WTC11 (cell line): ENCODE results near the gene CLDN19. TPM values are rescaled to one million over a fixed set of nuclear protein-coding genes. Genes with fewer than 3 reads are reported as not detected.

Source experiments
- ATAC-seq: fragments of 200-7000 bp; cut with Tn5 transposase; 2 replicates; pipeline ENCODE4 v1.10.0; 2021; ENCODE audit warnings: mild to moderate bottlenecking, moderate library complexity
- CTCF ChIA-PET: fragments of 300-600 bp; sonication (Branson Sonifier 250); formaldehyde crosslinking; loops from one replicate; lab custom pipeline; 2021; ENCODE audit warnings: antibody characterized with exemption; lab: Charles Lee
- POLR2A ChIA-PET: fragments of 350-600 bp; sonication (Branson Sonifier 250); formaldehyde crosslinking; loops from one replicate; lab custom pipeline; 2021; ENCODE audit warnings: antibody characterized with exemption; lab: Charles Lee
- DNase-seq: peaks from one replicate; pipeline ENCODE4 v3.0.0; 2021; ENCODE audit warnings: low spot score
- H3K27ac Mint-ChIP-seq: 2 replicates; pipeline ENCODE4 v1.8.0; 2021; ENCODE audit warnings: mixed read lengths
- H3K27me3 Mint-ChIP-seq: 2 replicates; pipeline ENCODE4 v1.8.0; 2021; ENCODE audit warnings: low read depth, mild to moderate bottlenecking, moderate library complexity, mixed read lengths
- H3K36me3 Mint-ChIP-seq: 2 replicates; pipeline ENCODE4 v1.8.0; 2021; ENCODE audit warnings: mixed read lengths
- H3K4me1 Mint-ChIP-seq: 2 replicates; pipeline ENCODE4 v1.8.0; 2022; ENCODE audit warnings: mixed read lengths
- H3K4me3 Mint-ChIP-seq: 2 replicates; pipeline ENCODE4 v1.8.0; 2021; ENCODE audit warnings: mild to moderate bottlenecking, moderate library complexity, mixed read lengths
- H3K9me3 Mint-ChIP-seq: 2 replicates; pipeline ENCODE4 v1.8.0; 2021; ENCODE audit warnings: mixed read lengths
- AFF4 ChIP-seq: sonication (generic); formaldehyde crosslinking; IDR thresholded peaks from 2 replicates; pipeline ENCODE4 v1.8.1; 2023; ENCODE audit warnings: mild to moderate bottlenecking, missing genetic modification reagents, borderline replicate concordance
- ATF3 ChIP-seq: sonication (generic); formaldehyde crosslinking; conservative IDR thresholded peaks from 2 replicates; pipeline ENCODE4 v1.8.1; 2022; ENCODE audit warnings: mild to moderate bottlenecking, missing genetic modification reagents
- CTCF ChIP-seq: fragments of 200-600 bp; IDR thresholded peaks from 2 replicates; pipeline ENCODE4 v1.8.0; 2022; ENCODE audit warnings: antibody characterized with exemption
- ERG ChIP-seq: fragments of 250-450 bp; sonication (Bioruptor Pico); IDR thresholded peaks from 2 replicates; pipeline ENCODE4 v1.8.0; 2021; ENCODE audit warnings: mild to moderate bottlenecking
- IRF1 ChIP-seq: sonication (generic); formaldehyde crosslinking; IDR thresholded peaks from 2 replicates; pipeline ENCODE4 v1.8.0; 2023; ENCODE audit warnings: missing genetic modification reagents
- MYBL2 ChIP-seq: sonication (generic); formaldehyde crosslinking; IDR thresholded peaks from 2 replicates; pipeline ENCODE4 v1.8.1; 2023; ENCODE audit warnings: mild to moderate bottlenecking, moderate library complexity, missing genetic modification reagents
- NFYB ChIP-seq: sonication (generic); formaldehyde crosslinking; conservative IDR thresholded peaks from 2 replicates; pipeline ENCODE4 v1.8.0; 2022; ENCODE audit warnings: low read depth, missing genetic modification reagents
- NR3C1 ChIP-seq: sonication (generic); formaldehyde crosslinking; conservative IDR thresholded peaks from 2 replicates; pipeline ENCODE4 v1.8.1; 2023; ENCODE audit warnings: low read depth, mild to moderate bottlenecking, missing genetic modification reagents
- PREB ChIP-seq: sonication (generic); formaldehyde crosslinking; IDR thresholded peaks from 2 replicates; pipeline ENCODE4 v1.8.1; 2022; ENCODE audit warnings: mild to moderate bottlenecking, missing genetic modification reagents, moderate library complexity, borderline replicate concordance
- RELA ChIP-seq: sonication (generic); formaldehyde crosslinking; IDR thresholded peaks from 2 replicates; pipeline ENCODE4 v1.8.1; 2022; ENCODE audit warnings: missing genetic modification reagents, mild to moderate bottlenecking, borderline replicate concordance
- RORB ChIP-seq: fragments of 250-450 bp; sonication (Bioruptor Pico); IDR thresholded peaks from 2 replicates; pipeline ENCODE4 v1.9.0; 2021; ENCODE audit warnings: mild to moderate bottlenecking
- SMAD4 ChIP-seq: sonication (generic); formaldehyde crosslinking; IDR thresholded peaks from 2 replicates; pipeline ENCODE4 v1.8.0; 2022; ENCODE audit warnings: mild to moderate bottlenecking, missing genetic modification reagents
- SOX15 ChIP-seq: fragments of 250-450 bp; sonication (Bioruptor Pico); IDR thresholded peaks from 2 replicates; pipeline ENCODE4 v1.9.0; 2021; ENCODE audit warnings: mild to moderate bottlenecking
- TEAD4 ChIP-seq: sonication (generic); formaldehyde crosslinking; IDR thresholded peaks from 2 replicates; pipeline ENCODE4 v1.8.0; 2022; ENCODE audit warnings: mild to moderate bottlenecking, missing genetic modification reagents
- ZNF281 ChIP-seq: sonication (generic); formaldehyde crosslinking; IDR thresholded peaks from 2 replicates; pipeline ENCODE4 v1.8.0; 2023; ENCODE audit warnings: mild to moderate bottlenecking, missing genetic modification reagents
- ZNF512 ChIP-seq: sonication (generic); formaldehyde crosslinking; IDR thresholded peaks from 2 replicates; pipeline ENCODE4 v1.8.1; 2022; ENCODE audit warnings: missing genetic modification reagents, borderline replicate concordance
- total RNA-seq: library from RNA; stranded (reverse); gene quantifications from 3 replicates; pipeline ENCODE4 v1.2.3, GENCODE V29; 2021

Gene CLDN19
- total RNA-seq, 1 experiment from 2014 or later, result 8.1 TPM

GRCh38 chr1:42748021-42748420 lies 8.0 kb upstream of the CLDN19 start (continued):
- TF ChIP-seq SOX15 (CRISPR knock-in tag) (no peak), TEAD4 (no peak), SMAD4 (no peak), ZNF512 (CRISPR knock-in tag) (no peak), ATF3 (CRISPR knock-in tag) (no peak)

- H3K4me3 Mint-ChIP-seq, result no peak overlapping the region
- H3K9me3 Mint-ChIP-seq, result peaks cover 13% of the 10 kb centered on the region
- ATAC-seq (peak; percentile 88), DNase-seq (peak; percentile 72)
- POLR2A ChIA-PET, result no interaction called here
- TF ChIP-seq ZNF281, result no peak
- no peak for TF ChIP-seq CTCF
- TF ChIP-seq ERG (CRISPR knock-in tag), result no peak
- no peak for TF ChIP-seq PREB (CRISPR knock-in tag)
- TF ChIP-seq RORB (CRISPR knock-in tag), result no peak
- no peaks in the 10 kb centered on the region for H3K27me3 Mint-ChIP-seq
- peaks cover 14% of the 10 kb centered on the region for H3K4me1 Mint-ChIP-seq
- peaks cover 38% of the 10 kb centered on the region for H3K36me3 Mint-ChIP-seq
- CTCF ChIA-PET, result interaction anchor here (0.5 to 1.4 kb wide), 12 partner anchors 10 to 573 kb away, joined by 3 to 15 read pairs (median 6); partner anchors contain the start of genes C1orf50 and P3H1
- H3K27ac Mint-ChIP-seq, result no peak overlapping the region
Measured at GRCh38 chr1:42747125-42747524, 7.1 kb upstream of the CLDN19 start.

- peaks cover 20% of the 10 kb centered on the region for H3K4me1 Mint-ChIP-seq
- H3K27me3 Mint-ChIP-seq, result no peaks in the 10 kb centered on the region
- CTCF ChIA-PET, result interaction anchor here (0.5 to 1.4 kb wide), 12 partner anchors 9 to 572 kb away, joined by 3 to 15 read pairs (median 6); partner anchors contain the start of genes C1orf50 and P3H1
- H3K36me3 Mint-ChIP-seq, result peaks cover 33% of the 10 kb centered on the region
- H3K4me3 Mint-ChIP-seq, result no peak overlapping the region
- POLR2A ChIA-PET, result no interaction called here
- no peak overlapping the region for H3K27ac Mint-ChIP-seq
- peaks cover 7% of the 10 kb centered on the region for H3K9me3 Mint-ChIP-seq
- no peak for ATAC-seq
- peak; percentile 9 for DNase-seq
- TF ChIP-seq AFF4 (CRISPR knock-in tag) (no peak), RELA (CRISPR knock-in tag) (no peak), NR3C1 (CRISPR knock-in tag) (no peak), NFYB (no peak), IRF1 (CRISPR knock-in tag) (no peak), MYBL2 (CRISPR knock-in tag) (no peak)
Measured at GRCh38 chr1:42746436-42747105, 6.5 kb upstream of the CLDN19 start.
